Activated CD8-positive, alpha-beta T cell treated with anti-CD3 and anti-CD28 coated beads, Interleukin-2, amount 10 ng/mL, durations not matched to agents 7 days and 5 days (primary cell): Measurements from ENCODE around the gene TEK. TPM values are rescaled to one million over a fixed set of nuclear protein-coding genes. Genes with fewer than 3 reads are reported as not detected.

Source experiments
- ATAC-seq: fragments of 150-1000 bp; cut with Tn5 transposase; one replicate; pipeline ENCODE4 v1.10.0; 2021; ENCODE audit warnings: moderate library complexity
- CTCF ChIA-PET: fragments of 350-600 bp; sonication (Branson Sonifier 250); formaldehyde crosslinking; loops from one replicate; lab custom pipeline; 2021; ENCODE audit warnings: antibody characterized with exemption; lab: Charles Lee
- POLR2A ChIA-PET: fragments of 350-600 bp; sonication (Branson Sonifier 250); formaldehyde crosslinking; loops from one replicate; lab custom pipeline; 2021; ENCODE audit warnings: antibody characterized with exemption; lab: Charles Lee
- DNase-seq: peaks from one replicate; pipeline ENCODE4 v3.0.0-alpha.2; 2020
- H3K27ac Mint-ChIP-seq: one replicate; pipeline ENCODE4 v1.8.0; 2021; ENCODE audit warnings: mild to moderate bottlenecking, mixed read lengths
- H3K27me3 Mint-ChIP-seq: one replicate; pipeline ENCODE4 v1.8.0; 2021; ENCODE audit warnings: low read depth, mixed read lengths
- H3K36me3 Mint-ChIP-seq: one replicate; pipeline ENCODE4 v1.8.0; 2021; ENCODE audit warnings: low read depth, mixed read lengths
- H3K4me1 Mint-ChIP-seq: one replicate; pipeline ENCODE4 v1.8.0; 2021; ENCODE audit warnings: low read depth, mixed read lengths
- H3K4me3 Mint-ChIP-seq: one replicate; pipeline ENCODE4 v1.8.0; 2021; ENCODE audit warnings: mild to moderate bottlenecking, mixed read lengths
- H3K9me3 Mint-ChIP-seq: one replicate; pipeline ENCODE4 v1.8.0; 2022; ENCODE audit warnings: mixed read lengths; ENCODE audit not compliant: insufficient read depth
- total RNA-seq, 2 experiments: library from RNA; stranded (reverse); gene quantifications; one replicate each; pipeline ENCODE4 v1.2.3, GENCODE V29; 2021

TEK gene
- total RNA-seq, 2 experiments from 2014 or later, result not detected

DNA sequence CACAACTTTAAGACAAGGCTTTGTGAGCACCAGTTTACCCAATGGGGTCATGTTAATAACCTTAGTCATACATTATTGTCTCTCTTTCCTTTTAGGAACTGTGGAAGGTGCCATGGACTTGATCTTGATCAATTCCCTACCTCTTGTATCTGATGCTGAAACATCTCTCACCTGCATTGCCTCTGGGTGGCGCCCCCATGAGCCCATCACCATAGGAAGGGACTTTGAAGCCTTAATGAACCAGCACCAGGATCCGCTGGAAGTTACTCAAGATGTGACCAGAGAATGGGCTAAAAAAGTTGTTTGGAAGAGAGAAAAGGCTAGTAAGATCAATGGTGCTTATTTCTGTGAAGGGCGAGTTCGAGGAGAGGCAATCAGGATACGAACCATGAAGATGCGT, 48.7 kb downstream of the TEK start:
- no peak for ATAC-seq
- ChIA-PET POLR2A (no interaction called here), CTCF (no interaction called here)
- Mint-ChIP-seq H3K9me3 (no peaks in the 10 kb centered on the region), H3K27me3 (peaks cover 2% of the 10 kb centered on the region), H3K4me3 (no peak overlapping the region), H3K27ac (no peak overlapping the region), H3K36me3 (no peaks in the 10 kb centered on the region), H3K4me1 (no peaks in the 10 kb centered on the region)
- DNase-seq, result no peak

DNA sequence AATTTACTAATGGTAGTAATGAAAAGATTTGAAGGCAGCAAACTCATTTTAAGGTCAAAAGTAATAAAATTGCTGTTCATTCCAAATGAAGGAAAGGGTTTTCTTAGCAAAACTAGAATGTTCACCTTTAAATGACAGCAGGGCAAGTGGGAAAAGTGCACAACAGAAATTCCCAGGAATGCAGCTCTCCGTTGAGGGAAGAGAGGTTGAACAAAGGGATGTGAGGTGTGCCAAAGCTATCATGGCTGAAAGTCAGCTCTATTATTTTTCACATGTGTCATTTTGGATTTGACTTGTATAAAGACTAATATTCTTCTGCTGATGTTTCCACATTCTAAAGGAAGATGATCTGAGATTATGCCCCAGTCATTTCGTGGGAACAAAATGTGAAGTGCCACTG, 51.6 kb downstream of the TEK start:
- DNase-seq (no peak), ATAC-seq (no peak)
- Mint-ChIP-seq H3K4me1 (no peaks in the 10 kb centered on the region), H3K27me3 (peaks cover 2% of the 10 kb centered on the region), H3K4me3 (no peak overlapping the region), H3K36me3 (no peaks in the 10 kb centered on the region), H3K9me3 (no peaks in the 10 kb centered on the region), H3K27ac (no peak overlapping the region)
- ChIA-PET CTCF (no interaction called here), POLR2A (no interaction called here)

DNA sequence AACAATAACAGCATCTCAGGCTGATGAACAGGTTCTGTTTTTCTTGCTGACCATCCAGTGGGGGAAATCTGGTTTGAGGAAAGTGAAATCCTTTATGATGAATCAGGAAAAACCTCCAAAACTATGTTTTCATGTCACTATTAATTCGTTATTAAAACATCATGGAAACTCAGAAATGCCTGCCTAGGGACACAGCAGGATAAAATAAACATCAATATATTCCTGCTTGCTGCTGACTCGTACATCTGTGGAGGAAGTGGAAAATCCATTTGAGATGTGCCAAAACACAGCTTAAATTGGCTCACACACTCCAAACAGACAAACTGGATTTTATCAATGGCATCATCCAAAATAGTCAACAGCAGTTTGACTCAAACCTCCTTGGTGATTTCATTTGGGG, 53.0 kb downstream of the TEK start:
- no peaks in the 10 kb centered on the region for H3K4me1 Mint-ChIP-seq
- ChIA-PET CTCF (no interaction called here), POLR2A (no interaction called here)
- H3K4me3 Mint-ChIP-seq, result no peak overlapping the region
- ATAC-seq (no peak), DNase-seq (no peak)
- peaks cover 2% of the 10 kb centered on the region for H3K27me3 Mint-ChIP-seq
- H3K9me3 Mint-ChIP-seq, result no peaks in the 10 kb centered on the region
- no peaks in the 10 kb centered on the region for H3K36me3 Mint-ChIP-seq
- H3K27ac Mint-ChIP-seq, result no peak overlapping the region

DNA sequence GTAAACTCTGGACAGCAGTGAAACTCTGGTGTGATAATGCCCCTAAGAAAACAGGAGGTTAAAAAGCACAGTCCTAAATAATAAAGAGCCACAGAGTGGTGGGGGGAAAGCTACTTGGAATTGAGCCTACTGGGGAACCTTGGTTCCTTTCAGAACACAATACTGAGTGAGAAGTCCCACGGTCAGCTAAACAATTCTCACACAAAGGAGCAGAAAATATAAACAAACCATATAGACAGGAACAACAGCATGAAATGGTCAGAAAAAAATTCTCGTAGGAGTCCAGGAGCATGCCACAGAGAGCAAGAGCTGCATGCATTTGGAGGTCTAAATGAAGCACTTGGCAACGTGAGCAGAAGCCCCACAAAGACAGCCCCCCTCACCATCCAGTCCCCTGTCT, 56.0 kb downstream of the TEK start:
- Mint-ChIP-seq H3K9me3 (peaks cover 8% of the 10 kb centered on the region), H3K27me3 (peaks cover 2% of the 10 kb centered on the region), H3K36me3 (no peaks in the 10 kb centered on the region), H3K4me1 (no peaks in the 10 kb centered on the region), H3K4me3 (no peak overlapping the region), H3K27ac (no peak overlapping the region)
- ChIA-PET CTCF (no interaction called here), POLR2A (no interaction called here)
- no peak for DNase-seq
- ATAC-seq, result no peak

DNA sequence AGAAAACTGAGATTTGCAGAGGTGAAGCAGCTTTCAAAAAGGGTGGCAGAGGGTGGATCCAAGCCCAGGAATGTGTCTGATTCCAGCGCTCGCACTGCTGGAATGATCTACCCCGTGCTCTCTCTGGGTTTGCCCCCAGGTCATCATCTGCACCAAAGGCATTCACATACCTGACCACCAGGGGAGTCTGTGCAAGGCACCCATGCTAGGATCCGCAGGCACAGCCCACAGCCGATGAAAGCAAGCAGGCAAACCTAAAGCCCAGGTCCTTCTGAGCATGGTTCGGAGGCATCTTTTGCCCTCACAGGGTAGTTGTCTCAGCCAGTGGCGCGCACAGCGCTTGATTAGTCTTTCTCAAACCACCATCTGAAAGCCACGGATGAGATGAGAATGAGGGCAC, 56.6 kb downstream of the TEK start:
- ChIA-PET CTCF (no interaction called here), POLR2A (no interaction called here)
- no peak overlapping the region for H3K4me3 Mint-ChIP-seq
- no peak overlapping the region for H3K27ac Mint-ChIP-seq
- DNase-seq, result no peak
- no peaks in the 10 kb centered on the region for H3K36me3 Mint-ChIP-seq
- H3K4me1 Mint-ChIP-seq, result no peaks in the 10 kb centered on the region
- peaks cover 2% of the 10 kb centered on the region for H3K27me3 Mint-ChIP-seq
- peaks cover 11% of the 10 kb centered on the region for H3K9me3 Mint-ChIP-seq
- ATAC-seq, result no peak

DNA sequence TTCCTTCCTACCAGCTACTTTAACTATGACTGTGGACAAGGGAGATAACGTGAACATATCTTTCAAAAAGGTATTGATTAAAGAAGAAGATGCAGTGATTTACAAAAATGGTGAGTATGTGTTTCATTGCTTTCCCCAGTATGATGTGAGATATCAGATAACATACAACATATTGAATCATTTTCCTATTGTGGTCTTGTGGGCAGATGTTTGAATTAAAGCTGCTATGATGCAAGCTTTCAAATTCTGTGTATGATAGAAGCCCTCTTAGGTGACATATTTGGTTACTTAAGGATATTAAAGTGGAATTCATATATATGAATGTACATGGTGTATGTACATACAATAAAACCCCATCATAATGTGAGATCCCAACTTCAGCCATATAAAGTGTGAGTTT, 59.5 kb downstream of the TEK start:
- H3K4me3 Mint-ChIP-seq, result no peak overlapping the region
- H3K4me1 Mint-ChIP-seq, result no peaks in the 10 kb centered on the region
- ChIA-PET CTCF (no interaction called here), POLR2A (no interaction called here)
- H3K9me3 Mint-ChIP-seq, result peaks cover 11% of the 10 kb centered on the region
- H3K27ac Mint-ChIP-seq, result no peak overlapping the region
- no peaks in the 10 kb centered on the region for H3K27me3 Mint-ChIP-seq
- DNase-seq (no peak), ATAC-seq (no peak)
- H3K36me3 Mint-ChIP-seq, result no peaks in the 10 kb centered on the region

DNA sequence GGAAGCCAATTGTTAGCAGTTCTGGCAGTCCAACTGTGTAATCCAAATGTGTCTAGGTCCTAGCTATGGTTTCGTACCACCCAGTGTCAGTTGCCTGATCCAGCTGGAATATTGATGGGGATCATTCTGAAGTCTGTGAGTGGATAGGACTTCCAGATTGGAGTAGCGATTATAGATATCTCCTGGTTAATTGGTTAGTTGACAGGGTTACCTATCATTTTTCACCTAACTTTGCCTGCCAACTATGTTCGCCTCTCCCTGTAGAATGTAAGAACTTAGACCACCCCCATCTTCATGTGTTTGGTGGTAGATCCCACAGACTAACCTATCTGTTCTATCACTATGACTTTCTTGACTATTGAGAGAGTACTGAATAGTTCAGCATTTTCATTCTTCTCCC, 59.9 kb downstream of the TEK start:
- ATAC-seq, result no peak
- H3K36me3 Mint-ChIP-seq, result no peaks in the 10 kb centered on the region
- H3K27ac Mint-ChIP-seq, result no peak overlapping the region
- CTCF ChIA-PET, result no interaction called here
- no peaks in the 10 kb centered on the region for H3K27me3 Mint-ChIP-seq
- H3K4me3 Mint-ChIP-seq, result no peak overlapping the region
- POLR2A ChIA-PET, result no interaction called here
- DNase-seq, result no peak
- no peaks in the 10 kb centered on the region for H3K4me1 Mint-ChIP-seq
- H3K9me3 Mint-ChIP-seq, result peaks cover 11% of the 10 kb centered on the region

DNA sequence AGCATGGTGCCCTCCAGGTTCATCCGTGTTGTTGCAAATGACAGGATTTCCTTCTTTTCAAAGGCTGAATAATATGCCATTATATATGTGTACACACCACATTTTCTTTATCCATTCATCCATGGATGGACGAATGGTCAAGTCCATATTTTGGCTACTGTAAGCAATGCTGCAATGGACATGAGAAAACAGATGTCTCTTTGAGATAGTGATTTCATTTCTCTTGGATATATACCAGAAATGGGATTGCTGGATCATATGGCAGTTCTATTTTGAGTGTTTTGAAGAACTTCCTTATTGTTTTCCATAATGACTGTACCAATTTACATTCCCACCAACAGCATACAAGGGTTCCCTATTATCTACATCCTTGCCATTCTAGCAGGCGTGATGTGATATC, 67.9 kb downstream of the TEK start:
- CTCF ChIA-PET, result no interaction called here
- H3K4me1 Mint-ChIP-seq, result no peaks in the 10 kb centered on the region
- no peak overlapping the region for H3K4me3 Mint-ChIP-seq
- ATAC-seq, result no peak
- H3K36me3 Mint-ChIP-seq, result no peaks in the 10 kb centered on the region
- no peak overlapping the region for H3K27ac Mint-ChIP-seq
- POLR2A ChIA-PET, result no interaction called here
- H3K9me3 Mint-ChIP-seq, result no peaks in the 10 kb centered on the region
- H3K27me3 Mint-ChIP-seq, result no peaks in the 10 kb centered on the region
- no peak for DNase-seq

DNA sequence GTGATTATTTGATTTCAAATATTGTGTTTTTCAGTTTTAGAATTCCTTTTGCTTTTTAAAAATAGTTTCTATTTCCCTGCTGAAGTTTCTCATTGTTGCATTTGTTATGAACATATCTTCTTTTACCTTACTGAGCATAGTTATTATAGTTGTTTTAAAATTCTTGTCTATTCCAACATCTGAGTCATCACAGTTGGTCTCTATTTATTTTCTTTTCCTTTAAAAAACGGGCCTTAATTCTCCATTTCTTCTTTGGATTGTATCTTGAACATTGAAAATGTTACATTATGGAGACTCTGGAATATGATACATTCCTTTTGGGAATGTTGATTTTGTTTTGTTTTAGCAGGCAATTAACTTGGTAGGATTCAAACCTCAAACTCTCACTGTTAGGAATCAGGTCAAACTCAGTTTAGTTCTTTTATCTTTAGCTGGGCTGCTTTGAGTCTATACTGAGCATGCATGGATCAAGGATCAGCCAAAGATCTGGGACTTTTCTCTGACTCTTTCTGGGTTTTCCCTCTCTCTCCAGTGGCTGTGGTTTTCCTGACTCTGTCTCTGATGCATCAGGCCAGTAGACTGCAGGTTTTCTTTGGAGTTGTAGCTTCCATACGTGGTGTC, 70.3 kb downstream of the TEK start:
- Mint-ChIP-seq H3K36me3 (no peaks in the 10 kb centered on the region), H3K27me3 (no peaks in the 10 kb centered on the region), H3K9me3 (no peaks in the 10 kb centered on the region), H3K27ac (no peak overlapping the region), H3K4me1 (no peaks in the 10 kb centered on the region), H3K4me3 (no peak overlapping the region)
- no peak for DNase-seq
- ATAC-seq, result no peak
- CTCF ChIA-PET, result no interaction called here
- POLR2A ChIA-PET, result no interaction called here

DNA sequence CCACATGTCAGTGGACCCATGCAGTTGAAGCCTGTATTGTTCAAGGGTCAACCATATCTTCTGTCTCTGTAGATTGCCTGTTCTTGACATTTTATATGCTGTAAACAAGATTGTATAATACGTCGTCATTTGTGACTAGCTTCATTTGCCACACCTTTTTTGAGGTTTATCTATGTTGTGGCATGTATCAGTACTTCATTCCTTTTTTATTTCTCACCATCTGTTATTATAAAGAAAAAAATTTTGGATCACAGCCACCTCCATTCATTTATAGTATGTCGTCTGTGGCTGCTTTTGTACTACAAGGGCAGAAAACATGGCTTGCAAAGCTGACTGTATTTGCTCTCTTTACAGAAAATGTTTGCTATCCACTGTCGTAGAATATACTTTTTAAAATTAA, 72.4 kb downstream of the TEK start:
- DNase-seq (no peak), ATAC-seq (no peak)
- H3K27ac Mint-ChIP-seq, result no peak overlapping the region
- no peaks in the 10 kb centered on the region for H3K27me3 Mint-ChIP-seq
- POLR2A ChIA-PET, result no interaction called here
- H3K4me3 Mint-ChIP-seq, result no peak overlapping the region
- CTCF ChIA-PET, result no interaction called here
- no peaks in the 10 kb centered on the region for H3K4me1 Mint-ChIP-seq
- no peaks in the 10 kb centered on the region for H3K9me3 Mint-ChIP-seq
- H3K36me3 Mint-ChIP-seq, result no peaks in the 10 kb centered on the region

DNA sequence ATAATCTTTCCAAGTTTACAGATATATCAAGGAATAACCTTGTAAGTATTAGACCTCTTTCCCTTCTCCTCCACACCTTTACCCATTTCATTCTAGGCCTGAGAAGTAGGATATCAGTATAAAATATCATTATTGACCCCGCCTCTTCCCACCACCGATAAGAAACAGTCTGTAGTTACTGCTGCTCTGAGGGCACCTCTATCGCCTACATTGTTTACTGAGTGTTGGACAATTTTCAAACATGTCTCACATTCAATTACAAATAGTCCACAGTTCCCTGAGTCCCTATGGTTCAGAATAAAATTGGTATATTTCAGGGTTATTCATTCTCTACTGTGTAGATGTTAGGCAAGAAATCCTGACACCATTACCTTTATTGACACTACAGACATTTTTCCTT, 73.4 kb downstream of the TEK start:
- H3K4me3 Mint-ChIP-seq, result no peak overlapping the region
- POLR2A ChIA-PET, result no interaction called here
- ATAC-seq (no peak), DNase-seq (no peak)
- no peak overlapping the region for H3K27ac Mint-ChIP-seq
- no peaks in the 10 kb centered on the region for H3K9me3 Mint-ChIP-seq
- CTCF ChIA-PET, result no interaction called here
- no peaks in the 10 kb centered on the region for H3K4me1 Mint-ChIP-seq
- H3K27me3 Mint-ChIP-seq, result no peaks in the 10 kb centered on the region
- H3K36me3 Mint-ChIP-seq, result no peaks in the 10 kb centered on the region

DNA sequence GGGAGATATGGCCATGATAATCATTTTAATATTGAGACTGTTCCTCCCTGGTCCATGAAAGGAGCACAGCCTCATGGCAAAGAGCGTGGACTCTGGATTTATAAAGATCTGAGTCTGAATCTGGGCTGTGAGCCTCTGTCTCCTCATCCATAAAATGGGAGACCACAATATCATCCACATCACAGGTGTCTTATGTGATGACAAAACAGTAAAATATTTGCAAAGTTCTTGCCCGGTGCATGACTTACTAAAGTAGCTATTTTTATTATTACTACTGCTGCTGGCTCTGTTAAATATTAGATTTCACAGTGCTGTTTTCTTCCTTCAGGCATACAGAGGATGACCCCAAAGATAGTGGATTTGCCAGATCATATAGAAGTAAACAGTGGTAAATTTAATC, 74.1 kb downstream of the TEK start:
- no peaks in the 10 kb centered on the region for H3K36me3 Mint-ChIP-seq
- POLR2A ChIA-PET, result no interaction called here

DNA sequence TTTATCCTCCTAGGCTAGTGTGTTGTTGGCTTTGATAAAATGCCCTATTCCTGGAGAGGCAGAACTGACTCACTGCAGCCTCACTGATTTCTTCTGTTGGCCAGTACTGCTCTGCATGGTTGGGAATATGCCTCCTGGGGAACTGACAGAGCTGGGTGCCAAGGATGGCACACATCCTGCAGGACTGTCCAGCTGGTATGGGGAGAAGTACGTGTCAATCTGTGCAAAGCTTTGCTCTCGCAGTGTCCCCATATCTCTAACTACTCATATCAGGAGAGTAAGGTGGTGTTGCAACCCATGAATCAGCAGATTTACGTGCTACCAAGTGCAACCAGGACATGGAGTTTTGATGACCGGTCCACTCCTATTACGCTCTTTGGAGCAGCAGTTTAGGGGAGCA, 74.7 kb downstream of the TEK start:
- no peak for DNase-seq
- Mint-ChIP-seq H3K27ac (no peak overlapping the region), H3K4me1 (no peaks in the 10 kb centered on the region), H3K27me3 (no peaks in the 10 kb centered on the region), H3K9me3 (no peaks in the 10 kb centered on the region), H3K36me3 (no peaks in the 10 kb centered on the region), H3K4me3 (no peak overlapping the region)
- ATAC-seq, result no peak
- CTCF ChIA-PET, result no interaction called here
- POLR2A ChIA-PET, result no interaction called here

More for the DNA sequence above, 74.1 kb downstream of the TEK start:
- ATAC-seq (no peak), DNase-seq (no peak)
- H3K27me3 Mint-ChIP-seq, result no peaks in the 10 kb centered on the region
- H3K9me3 Mint-ChIP-seq, result no peaks in the 10 kb centered on the region
- H3K4me3 Mint-ChIP-seq, result no peak overlapping the region
- H3K27ac Mint-ChIP-seq, result no peak overlapping the region
- no peaks in the 10 kb centered on the region for H3K4me1 Mint-ChIP-seq
- CTCF ChIA-PET, result no interaction called here
